Trophoblast cell (in vitro differentiated cells and primary cell): ENCODE data around the gene CDKL5.
A peak's percentile ranks its signal among the peaks of the same experiment; 100 is the strongest.
"Not testable (repeated sequence)": the region's sequence is repeated elsewhere in the genome, so short reads cannot be mapped to it uniquely, and the experiment has no call there.

Source experiments
- DNase-seq, 2 donors: peaks; one replicate each; pipeline ENCODE4 v3.0.0-alpha.2; 2016
- H2AFZ ChIP-seq: 2 replicates; pipeline ENCODE4 v1.6.1; 2013; ENCODE audit warnings: low read length, moderate library complexity, mild to moderate bottlenecking; ENCODE audit not compliant: insufficient read depth, poor library complexity
- H2AK5ac ChIP-seq: 2 replicates; pipeline ENCODE4 v1.6.1; 2013; ENCODE audit warnings: mild to moderate bottlenecking, low read length
- H2BK120ac ChIP-seq: 2 replicates; pipeline ENCODE4 v1.6.1; 2013; ENCODE audit warnings: low read length, mild to moderate bottlenecking, moderate library complexity; ENCODE audit not compliant: insufficient read depth, poor library complexity
- H2BK12ac ChIP-seq: 2 replicates; pipeline ENCODE4 v1.6.1; 2013; ENCODE audit warnings: mild to moderate bottlenecking, low read length, moderate library complexity
- H2BK5ac ChIP-seq: 2 replicates; pipeline ENCODE4 v1.6.1; 2013; ENCODE audit warnings: low read length, low read depth, moderate library complexity, mild to moderate bottlenecking; ENCODE audit not compliant: poor library complexity
- H3K14ac ChIP-seq: 2 replicates; pipeline ENCODE4 v1.6.1; 2013; ENCODE audit warnings: mild to moderate bottlenecking, low read length
- H3K18ac ChIP-seq: 2 replicates; pipeline ENCODE4 v1.6.1; 2013; ENCODE audit warnings: mild to moderate bottlenecking, low read length
- H3K23ac ChIP-seq: 2 replicates; pipeline ENCODE4 v1.6.1; 2013; ENCODE audit warnings: low read length
- H3K27ac ChIP-seq: 2 replicates; pipeline ENCODE4 v1.5.1; 2013; ENCODE audit warnings: low read depth, mild to moderate bottlenecking, inconsistent platforms, low read length, moderate library complexity
- H3K27me3 ChIP-seq: 2 replicates; pipeline ENCODE4 v1.6.1; 2013; ENCODE audit warnings: inconsistent platforms, mild to moderate bottlenecking, low read length, moderate library complexity; ENCODE audit not compliant: insufficient read depth
- H3K36me3 ChIP-seq, 2 experiments: 1 replicate in 1 of 2; 2 replicates in 1 of 2; pipeline ENCODE4 v1.6.1; 2013; ENCODE audit warnings: low read length in 2 of 2, mild to moderate bottlenecking in 2 of 2, moderate library complexity in 1 of 2; ENCODE audit not compliant: insufficient read depth in 2 of 2, control insufficient read depth in 1 of 2
- H3K4ac ChIP-seq: 2 replicates; pipeline ENCODE4 v1.6.1; 2013; ENCODE audit warnings: low read depth, mild to moderate bottlenecking, low read length, moderate library complexity
- H3K4me1 ChIP-seq, 2 experiments: 1 replicate in 1 of 2; 2 replicates in 1 of 2; pipeline ENCODE4 v1.6.1; 2013; ENCODE audit warnings: low read length in 2 of 2, mild to moderate bottlenecking in 2 of 2, moderate library complexity in 1 of 2; ENCODE audit not compliant: insufficient read depth in 2 of 2, control insufficient read depth in 1 of 2
- H3K4me2 ChIP-seq: 2 replicates; pipeline ENCODE4 v1.6.1; 2013; ENCODE audit warnings: inconsistent platforms, mild to moderate bottlenecking, low read length, moderate library complexity
- H3K4me3 ChIP-seq: 2 replicates; pipeline ENCODE4 v1.5.1; 2013; ENCODE audit warnings: mild to moderate bottlenecking, low read depth, low read length, inconsistent platforms
- H3K79me1 ChIP-seq: one replicate; pipeline ENCODE4 v1.6.1; 2013; ENCODE audit warnings: low read length
- H3K79me2 ChIP-seq: 2 replicates; pipeline ENCODE4 v1.6.1; 2013; ENCODE audit warnings: low read length, mild to moderate bottlenecking; ENCODE audit not compliant: control insufficient read depth, insufficient read depth, poor library complexity
- H3K9ac ChIP-seq: 2 replicates; pipeline ENCODE4 v1.6.1; 2013; ENCODE audit warnings: mild to moderate bottlenecking, low read length
- H3K9me3 ChIP-seq: 2 replicates; pipeline ENCODE4 v1.6.1; 2013; ENCODE audit warnings: low read depth, mild to moderate bottlenecking, control low read depth, inconsistent platforms, low read length; ENCODE audit not compliant: insufficient read depth
- H4K12ac ChIP-seq: 2 replicates; pipeline ENCODE4 v1.6.1; 2013; ENCODE audit warnings: low read depth, mild to moderate bottlenecking, low read length, moderate library complexity
- H4K8ac ChIP-seq: 2 replicates; pipeline ENCODE4 v1.6.1; 2013; ENCODE audit warnings: low read depth, mild to moderate bottlenecking, low read length, moderate library complexity
- H4K91ac ChIP-seq: one replicate; pipeline ENCODE4 v1.6.1; 2013; ENCODE audit warnings: low read depth, mild to moderate bottlenecking, low read length, moderate library complexity
- WGBS: extraction: QIAGEN DNeasy Blood & Tissue Kit; methylation state at CpG from one replicate; pipeline ENCODE4 v1.1.7; 2013; ENCODE audit warnings: missing lambda C conversion rate; ENCODE audit not compliant: insufficient read length, insufficient coverage; ENCODE audit errors: extremely low coverage; 5-methylcytosine and 5-hydroxymethylcytosine counted together

The CDKL5 gene

GRCh38 chrX:18426004-18426320, 554 bp downstream of the CDKL5 start:
- H3K9ac ChIP-seq = no peak overlapping the region
- no peak overlapping the region for H3K14ac ChIP-seq
- H4K12ac ChIP-seq = no peak overlapping the region
- H3K36me3 ChIP-seq = no peaks in the 10 kb centered on the region
- H3K23ac ChIP-seq = no peak overlapping the region
- no peaks in the 10 kb centered on the region for H3K27me3 ChIP-seq
- H3K27ac ChIP-seq = no peak overlapping the region
- no peak overlapping the region for H2BK5ac ChIP-seq
- WGBS = no CpG with 5 or more reads among the region's 40 CpGs
- H3K9me3 ChIP-seq = no peaks in the 10 kb centered on the region
- no peak overlapping the region for H3K18ac ChIP-seq
- H2AFZ ChIP-seq = no peak overlapping the region
- H3K4me2 ChIP-seq = peak overlapping the region; percentile 85
- no peaks in the 10 kb centered on the region for H3K4me1 ChIP-seq
- no peak overlapping the region for H4K8ac ChIP-seq
- peak overlapping the region; percentile 83 for H3K4me3 ChIP-seq
- H3K79me1 ChIP-seq = peaks cover 2% of the 10 kb centered on the region
- H4K91ac ChIP-seq = no peak overlapping the region
- DNase-seq = no peak
- H3K79me2 ChIP-seq = peaks cover 3% of the 10 kb centered on the region
- H2BK120ac ChIP-seq = no peak overlapping the region
- no peak overlapping the region for H2BK12ac ChIP-seq
- no peak overlapping the region for H2AK5ac ChIP-seq
- no peak overlapping the region for H3K4ac ChIP-seq

DNA sequence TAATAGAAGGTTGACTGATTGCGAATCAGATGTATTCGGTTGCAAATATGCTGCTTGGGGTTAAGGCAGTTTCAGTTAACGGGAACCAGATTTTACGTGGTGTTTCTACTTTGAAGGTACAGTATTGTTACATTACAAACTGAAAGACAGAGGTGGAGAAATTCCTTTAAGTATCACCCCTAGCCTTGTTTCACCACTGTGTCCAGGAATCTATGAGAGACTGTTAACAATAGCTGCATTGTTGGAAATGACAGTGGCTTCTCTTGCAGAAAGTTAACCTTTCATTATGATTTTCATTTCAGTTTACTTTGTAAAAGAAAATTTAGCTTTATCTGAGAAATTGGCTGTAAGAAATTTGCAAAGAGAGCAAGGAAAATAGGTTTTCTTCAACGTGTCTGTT, 2.6 kb downstream of the CDKL5 start:
- H3K4me1 ChIP-seq = no peaks in the 10 kb centered on the region
- peaks cover 2% of the 10 kb centered on the region for H3K79me1 ChIP-seq
- no peak overlapping the region for H2BK5ac ChIP-seq
- H4K12ac ChIP-seq = no peak overlapping the region
- no peak overlapping the region for H4K8ac ChIP-seq
- H2AK5ac ChIP-seq = no peak overlapping the region
- H2AFZ ChIP-seq = no peak overlapping the region
- H2BK12ac ChIP-seq = no peak overlapping the region
- H3K27ac ChIP-seq = no peak overlapping the region
- H3K9ac ChIP-seq = no peak overlapping the region
- no CpG with 5 or more reads among the region's 5 CpGs for WGBS
- no peaks in the 10 kb centered on the region for H3K36me3 ChIP-seq
- H2BK120ac ChIP-seq = no peak overlapping the region
- no peak overlapping the region for H3K23ac ChIP-seq
- no peaks in the 10 kb centered on the region for H3K9me3 ChIP-seq
- H3K18ac ChIP-seq = no peak overlapping the region
- H3K27me3 ChIP-seq = no peaks in the 10 kb centered on the region
- peaks cover 3% of the 10 kb centered on the region for H3K79me2 ChIP-seq
- H3K14ac ChIP-seq = no peak overlapping the region
- H4K91ac ChIP-seq = no peak overlapping the region
- H3K4me2 ChIP-seq = no peak overlapping the region
- no peak for DNase-seq
- H3K4ac ChIP-seq = no peak overlapping the region
- no peak overlapping the region for H3K4me3 ChIP-seq

DNA sequence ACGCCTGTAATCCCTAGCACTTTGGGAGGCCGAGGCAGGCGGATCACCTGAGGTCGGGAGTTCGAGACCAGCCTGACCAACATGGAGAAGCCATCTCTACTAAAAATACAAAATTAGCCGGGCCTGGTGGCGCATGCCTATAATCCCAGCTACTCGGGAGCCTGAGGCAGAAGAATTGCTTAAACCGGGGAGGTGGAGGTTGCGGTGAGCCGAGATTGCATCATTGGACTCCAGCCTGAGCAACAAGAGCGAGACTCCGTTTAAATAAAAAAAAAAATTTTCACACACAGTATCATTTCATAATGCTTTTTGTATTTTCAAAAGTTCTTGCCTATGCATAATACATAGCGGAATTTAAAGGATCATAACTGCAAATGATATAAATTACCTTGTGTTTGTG, 7.9 kb downstream of the CDKL5 start:
- H2AK5ac ChIP-seq, H3K23ac ChIP-seq, H3K4me1 ChIP-seq, H4K12ac ChIP-seq, H3K14ac ChIP-seq, H3K27me3 ChIP-seq, H2BK12ac ChIP-seq, H3K79me2 ChIP-seq, H3K79me1 ChIP-seq, H2BK5ac ChIP-seq, H3K9me3 ChIP-seq, H3K4me3 ChIP-seq, H3K18ac ChIP-seq, H3K4me2 ChIP-seq, H3K4ac ChIP-seq, H4K91ac ChIP-seq, H2BK120ac ChIP-seq, H4K8ac ChIP-seq, H2AFZ ChIP-seq, H3K36me3 ChIP-seq, H3K27ac ChIP-seq, H3K9ac ChIP-seq: not testable (repeated sequence)
- peak; percentile 10 to 55 for DNase-seq
- WGBS = no CpG with 5 or more reads among the region's 14 CpGs

DNA sequence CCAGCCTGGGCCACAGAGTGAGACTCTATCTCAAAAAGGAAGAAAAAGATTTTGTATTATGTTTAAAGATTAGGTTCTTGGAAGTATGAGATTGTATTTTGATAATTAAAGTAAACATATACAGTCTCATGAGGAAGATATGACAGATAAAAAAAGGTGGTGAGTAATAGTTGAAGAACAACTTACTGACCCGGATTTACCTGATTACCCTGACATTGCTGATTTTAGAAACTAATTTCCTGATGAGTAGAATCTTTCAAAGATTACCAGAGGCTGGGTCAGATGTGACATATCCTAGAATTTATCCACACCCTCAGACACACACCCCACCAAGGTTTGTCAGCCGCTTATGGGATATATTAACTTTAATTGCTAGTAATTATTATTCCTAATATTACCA, 9.5 kb downstream of the CDKL5 start:
- no peaks in the 10 kb centered on the region for H3K36me3 ChIP-seq
- no peak overlapping the region for H3K18ac ChIP-seq
- no peak overlapping the region for H4K8ac ChIP-seq
- no peak overlapping the region for H3K4me2 ChIP-seq
- DNase-seq = peak in 1 of 2 donors; percentile 62
- H3K79me1 ChIP-seq = no peaks in the 10 kb centered on the region
- no CpG with 5 or more reads among the region's 2 CpGs for WGBS
- H4K12ac ChIP-seq = no peak overlapping the region
- no peak overlapping the region for H2BK12ac ChIP-seq
- no peak overlapping the region for H3K4ac ChIP-seq
- no peak overlapping the region for H2AFZ ChIP-seq
- no peak overlapping the region for H3K9ac ChIP-seq
- no peaks in the 10 kb centered on the region for H3K4me1 ChIP-seq
- no peak overlapping the region for H2BK5ac ChIP-seq
- no peak overlapping the region for H3K27ac ChIP-seq
- H2BK120ac ChIP-seq = no peak overlapping the region
- no peak overlapping the region for H3K23ac ChIP-seq
- H3K9me3 ChIP-seq = no peaks in the 10 kb centered on the region
- H4K91ac ChIP-seq = no peak overlapping the region
- no peaks in the 10 kb centered on the region for H3K27me3 ChIP-seq
- no peak overlapping the region for H3K14ac ChIP-seq
- no peak overlapping the region for H3K4me3 ChIP-seq
- H2AK5ac ChIP-seq = no peak overlapping the region
- no peaks in the 10 kb centered on the region for H3K79me2 ChIP-seq

DNA sequence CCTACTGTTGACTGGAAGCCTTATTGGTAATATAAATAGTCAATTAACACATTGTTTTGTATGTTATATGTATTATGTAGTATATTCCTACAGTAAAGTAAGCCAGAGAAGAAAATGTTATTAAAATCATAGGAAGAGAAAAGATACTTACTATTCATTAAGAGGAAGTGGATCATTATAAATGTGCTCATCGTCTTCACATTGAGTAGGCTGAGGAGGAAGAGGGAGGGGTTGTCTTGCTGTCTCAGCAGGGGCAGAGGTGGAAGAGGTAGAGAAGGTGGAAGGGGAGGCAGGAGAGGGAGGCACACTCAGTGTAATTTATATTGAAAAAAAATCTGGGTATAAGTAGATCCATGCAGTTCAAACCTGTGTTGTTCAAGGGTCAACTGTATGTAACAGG, 10.6 kb downstream of the CDKL5 start:
- Histone ChIP-seq H3K18ac (no peak overlapping the region), H3K9me3 (no peaks in the 10 kb centered on the region), H3K79me1 (no peaks in the 10 kb centered on the region), H2BK5ac (no peak overlapping the region), H3K4me1 (no peaks in the 10 kb centered on the region), H3K14ac (no peak overlapping the region), H4K91ac (no peak overlapping the region), H3K23ac (no peak overlapping the region), H3K27me3 (no peaks in the 10 kb centered on the region), H4K12ac (no peak overlapping the region), H2AFZ (no peak overlapping the region), H3K4ac (no peak overlapping the region), H3K79me2 (no peaks in the 10 kb centered on the region), H3K36me3 (no peaks in the 10 kb centered on the region), H2AK5ac (no peak overlapping the region), H4K8ac (no peak overlapping the region), H3K4me3 (no peak overlapping the region), H3K4me2 (no peak overlapping the region), H2BK120ac (no peak overlapping the region), H2BK12ac (no peak overlapping the region), H3K9ac (no peak overlapping the region), H3K27ac (no peak overlapping the region)
- WGBS = no CpG with 5 or more reads among the region's 1 CpG
- no peak for DNase-seq
